Neural progenitor cell (in vitro differentiated cells): ENCODE data around the gene APC. TPM values are rescaled to one million over a fixed set of nuclear protein-coding genes. Genes with fewer than 3 reads are reported as not detected.

Experiments
- DNase-seq: peaks from one replicate; pipeline ENCODE4 v3.0.0-alpha.2; 2016; ENCODE audit warnings: low spot score
- H2AFZ ChIP-seq: fragments of 200-600 bp; sonication (generic); replicated peaks from 2 replicates; pipeline ENCODE4 v1.6.1; 2016; ENCODE audit warnings: antibody characterized with exemption
- H3F3A ChIP-seq: fragments of 200-600 bp; sonication (generic); 2 replicates; pipeline ENCODE4 v1.6.1; 2016; ENCODE audit warnings: antibody characterized with exemption, low read depth
- H3K27ac ChIP-seq: fragments of 200-600 bp; sonication (generic); 2 replicates; pipeline ENCODE4 v1.5.1; 2016; ENCODE audit warnings: mild to moderate bottlenecking
- H3K27me3 ChIP-seq: fragments of 200-600 bp; sonication (generic); 2 replicates; pipeline ENCODE4 v1.6.1; 2016; ENCODE audit warnings: mild to moderate bottlenecking, moderate library complexity
- H3K36me3 ChIP-seq: fragments of 200-600 bp; sonication (generic); 2 replicates; pipeline ENCODE4 v1.5.1; 2016
- H3K4me1 ChIP-seq: fragments of 200-600 bp; sonication (generic); 2 replicates; pipeline ENCODE4 v1.6.1; 2016; ENCODE audit warnings: mixed run types
- H3K4me2 ChIP-seq: fragments of 200-600 bp; sonication (generic); 2 replicates; pipeline ENCODE4 v1.6.1; 2016
- H3K4me3 ChIP-seq: fragments of 200-600 bp; sonication (generic); 2 replicates; pipeline ENCODE4 v1.5.1; 2016
- H3K79me2 ChIP-seq: fragments of 200-600 bp; sonication (generic); 2 replicates; pipeline ENCODE4 v1.6.1; 2016; ENCODE audit warnings: low read depth
- H3K9ac ChIP-seq: fragments of 200-600 bp; sonication (generic); 2 replicates; pipeline ENCODE4 v1.6.1; 2016
- H3K9me3 ChIP-seq: fragments of 200-600 bp; sonication (generic); 2 replicates; pipeline ENCODE4 v1.5.1; 2016; ENCODE audit warnings: low read depth
- H4K20me1 ChIP-seq: fragments of 200-600 bp; sonication (generic); 2 replicates; pipeline ENCODE4 v1.6.1; 2016; ENCODE audit warnings: low read depth
- H3K27ac Mint-ChIP-seq: 3 replicates; pipeline ENCODE4 v1.8.0; 2021; ENCODE audit warnings: mixed read lengths
- H3K27me3 Mint-ChIP-seq: 2 replicates; pipeline ENCODE4 v1.8.0; 2022; ENCODE audit warnings: low read depth, mild to moderate bottlenecking, inconsistent platforms, moderate library complexity, mixed read lengths; ENCODE audit not compliant: insufficient read depth
- H3K36me3 Mint-ChIP-seq: 3 replicates; pipeline ENCODE4 v1.8.0; 2021; ENCODE audit warnings: mixed read lengths
- H3K4me1 Mint-ChIP-seq: 3 replicates; pipeline ENCODE4 v1.8.0; 2021; ENCODE audit warnings: mixed read lengths
- H3K4me3 Mint-ChIP-seq: 3 replicates; pipeline ENCODE4 v1.8.0; 2021; ENCODE audit warnings: mild to moderate bottlenecking, moderate library complexity, mixed read lengths
- H3K9me3 Mint-ChIP-seq: 3 replicates; pipeline ENCODE4 v1.8.0; 2020; ENCODE audit warnings: mixed read lengths
- CTCF ChIP-seq: fragments of 200-600 bp; sonication (generic); IDR thresholded peaks from 2 replicates; pipeline ENCODE4 v1.5.1; 2017; ENCODE audit warnings: antibody characterized with exemption, mild to moderate bottlenecking
- EZH2 ChIP-seq: fragments of 200-600 bp; sonication (generic); IDR thresholded peaks from 2 replicates; pipeline ENCODE4 v1.6.1; 2017; ENCODE audit warnings: antibody characterized with exemption, mild to moderate bottlenecking, moderate library complexity
- EZH2phosphoT487 ChIP-seq: fragments of 200-600 bp; sonication (generic); IDR thresholded peaks from 2 replicates; pipeline ENCODE4 v1.6.1; 2017; ENCODE audit warnings: antibody characterized with exemption
- total RNA-seq: library from RNA; depleted of rRNA; stranded (reverse); fragments of >200 nt; gene quantifications from 2 replicates; pipeline ENCODE4 v1.2.3, GENCODE V29; 2015; ENCODE audit warnings: low replicate concordance

Gene APC
- total RNA-seq, 1 donor from 2014 or later: 39.7 TPM

GRCh38 chr5:112846556-112846955 lies 108.9 kb downstream of the APC start:
- Mint-ChIP-seq H3K9me3 (no peaks in the 10 kb centered on the region), H3K4me3 (no peak overlapping the region), H3K27me3 (no peaks in the 10 kb centered on the region), H3K27ac (no peak overlapping the region), H3K36me3 (peaks cover 11% of the 10 kb centered on the region), H3K4me1 (peaks cover 6% of the 10 kb centered on the region)
- no peak overlapping the region for H3K4me3 ChIP-seq
- no peaks in the 10 kb centered on the region for H3K79me2 ChIP-seq
- H4K20me1 ChIP-seq: no peaks in the 10 kb centered on the region
- DNase-seq: no peak
- H3K4me2 ChIP-seq: no peak overlapping the region
- no peaks in the 10 kb centered on the region for H3K4me1 ChIP-seq
- peaks cover 8% of the 10 kb centered on the region for H3F3A ChIP-seq
- no peak overlapping the region for H3K27ac ChIP-seq
- no peak overlapping the region for H3K9ac ChIP-seq
- no peak for TF ChIP-seq CTCF
- TF ChIP-seq EZH2: no peak
- no peak for TF ChIP-seq EZH2phosphoT487
- no peaks in the 10 kb centered on the region for H3K36me3 ChIP-seq
- H3K9me3 ChIP-seq: no peaks in the 10 kb centered on the region
- H3K27me3 ChIP-seq: no peaks in the 10 kb centered on the region
- no peak overlapping the region for H2AFZ ChIP-seq

- Histone ChIP-seq H3K4me2 (no peak overlapping the region), H4K20me1 (no peaks in the 10 kb centered on the region), H3F3A (peaks cover 8% of the 10 kb centered on the region), H3K9me3 (no peaks in the 10 kb centered on the region), H3K36me3 (no peaks in the 10 kb centered on the region), H3K27ac (no peak overlapping the region), H3K4me3 (no peak overlapping the region), H3K9ac (no peak overlapping the region), H3K4me1 (no peaks in the 10 kb centered on the region), H3K79me2 (no peaks in the 10 kb centered on the region), H2AFZ (no peak overlapping the region), H3K27me3 (no peaks in the 10 kb centered on the region)
- H3K36me3 Mint-ChIP-seq: peaks cover 5% of the 10 kb centered on the region
- H3K27me3 Mint-ChIP-seq: no peaks in the 10 kb centered on the region
- peaks cover 6% of the 10 kb centered on the region for H3K4me1 Mint-ChIP-seq
- H3K27ac Mint-ChIP-seq: no peak overlapping the region
- H3K9me3 Mint-ChIP-seq: no peaks in the 10 kb centered on the region
- no peak overlapping the region for H3K4me3 Mint-ChIP-seq
- TF ChIP-seq CTCF: no peak
- no peak for TF ChIP-seq EZH2
- no peak for TF ChIP-seq EZH2phosphoT487
- no peak for DNase-seq
Measured at GRCh38 chr5:112847306-112847705, 109.6 kb downstream of the APC start.

- Histone ChIP-seq H3K27me3 (no peaks in the 10 kb centered on the region), H3K79me2 (no peaks in the 10 kb centered on the region), H2AFZ (peak overlapping the region; percentile 78), H4K20me1 (no peaks in the 10 kb centered on the region), H3K4me3 (no peak overlapping the region), H3F3A (peaks cover 8% of the 10 kb centered on the region), H3K36me3 (no peaks in the 10 kb centered on the region), H3K4me1 (no peaks in the 10 kb centered on the region), H3K9ac (no peak overlapping the region), H3K9me3 (no peaks in the 10 kb centered on the region), H3K27ac (no peak overlapping the region), H3K4me2 (peak overlapping the region; percentile 65)
- H3K36me3 Mint-ChIP-seq: no peaks in the 10 kb centered on the region
- no peak overlapping the region for H3K4me3 Mint-ChIP-seq
- no peaks in the 10 kb centered on the region for H3K27me3 Mint-ChIP-seq
- H3K27ac Mint-ChIP-seq: peak overlapping the region; percentile 31
- peak; percentile 72 for TF ChIP-seq CTCF
- TF ChIP-seq EZH2phosphoT487: no peak
- TF ChIP-seq EZH2: no peak
- H3K4me1 Mint-ChIP-seq: peaks cover 6% of the 10 kb centered on the region
- peak; percentile 78 for DNase-seq
- H3K9me3 Mint-ChIP-seq: no peaks in the 10 kb centered on the region
Measured at GRCh38 chr5:112848116-112848811, 110.6 kb downstream of the APC start.
